HepG2 (cell line): ENCODE data around the gene NINJ2. TPM values are rescaled to one million over a fixed set of nuclear protein-coding genes. Genes with fewer than 3 reads are reported as not detected.

Experiments used
- MYC ChIP-seq: sonication (generic); formaldehyde crosslinking; IDR thresholded peaks from 2 replicates; pipeline ENCODE4 v1.9.0; 2021; ENCODE audit warnings: missing genetic modification reagents, borderline replicate concordance
- U2AF1 ChIP-seq: fragments of 200-400 bp; formaldehyde crosslinking; optimal IDR thresholded peaks from 2 replicates; pipeline ENCODE3; 2017; ENCODE audit warnings: mild to moderate bottlenecking, low read depth, low read length
- ZBTB40 ChIP-seq, 2 experiments: fragments of 450-650 bp in 1 of 2; sonication (generic) in 1 of 2; formaldehyde crosslinking in 1 of 2; IDR thresholded peaks; 2 replicates each; pipeline versions ENCODE4 v1.6.1 to v1.8.0; 2016 to 2022; ENCODE audit warnings: antibody characterized with exemption in 1 of 2, mild to moderate bottlenecking in 1 of 2, missing genetic modification reagents in 1 of 2
- ZNF33A ChIP-seq: sonication (generic); formaldehyde crosslinking; IDR thresholded peaks from 2 replicates; pipeline ENCODE4 v1.5.1; 2020; ENCODE audit warnings: missing genetic modification reagents, mild to moderate bottlenecking, moderate library complexity, borderline replicate concordance
- polyA plus RNA-seq, 8 experiments: library from polyadenylated mRNA; depleted of rRNA in 3 of 8; stranded (reverse) in 7 of 8; unstranded in 1 of 8; fragments of >200 nt; fragmentation: Illumina TruSeq in 4 of 8; extraction: Trizol in 4 of 8; gene quantifications; 2 replicates each; pipeline versions ENCODE4 v1.2.1 to v1.2.3, GENCODE V29; 2011 to 2016; ENCODE audit warnings: low read depth in 4 of 8, missing spikeins in 1 of 8, mixed read lengths in 1 of 8; ENCODE audit not compliant: insufficient read depth in 1 of 8
- total RNA-seq, 5 experiments: library from RNA; depleted of rRNA; stranded (reverse); fragments of >200 nt; fragmentation: Illumina TruSeq; extraction: Trizol; gene quantifications; 2 replicates each; pipeline ENCODE4 v1.2.3, GENCODE V29; 2016; ENCODE audit warnings: low read depth in 1 of 5

The NINJ2 gene
- total and polyA plus RNA-seq, 2 of the 13 experiments (the other 11 are each of a cell fraction or from before 2014, with no cell fraction given): 0.62 to 3.8 TPM

GRCh38 chr12:550473-551260 lies 112.6 kb downstream of the NINJ2 start (continued):
- TF ChIP-seq ZBTB40 (IDR thresholded peaks at IDR 0.05) (no peak), ZBTB40 (CRISPR knock-in tag; IDR thresholded peaks at IDR 0.05) (no peak), ZNF33A (CRISPR knock-in tag) (no peak), U2AF1 (no peak), MYC (no peak)
- TF ChIP-seq, all 625 proteins: peak for 0
